CD4-positive, alpha-beta T cell treated with Interleukin-4 for 4 hours (primary cell): ENCODE results near the gene PRKCB.
A peak's percentile ranks its signal among the peaks of the same experiment; 100 is the strongest.

ENCODE experiments used
- DNase-seq: peaks from one replicate; pipeline ENCODE4 v3.0.0-alpha.2; 2020

Gene PRKCB

DNA sequence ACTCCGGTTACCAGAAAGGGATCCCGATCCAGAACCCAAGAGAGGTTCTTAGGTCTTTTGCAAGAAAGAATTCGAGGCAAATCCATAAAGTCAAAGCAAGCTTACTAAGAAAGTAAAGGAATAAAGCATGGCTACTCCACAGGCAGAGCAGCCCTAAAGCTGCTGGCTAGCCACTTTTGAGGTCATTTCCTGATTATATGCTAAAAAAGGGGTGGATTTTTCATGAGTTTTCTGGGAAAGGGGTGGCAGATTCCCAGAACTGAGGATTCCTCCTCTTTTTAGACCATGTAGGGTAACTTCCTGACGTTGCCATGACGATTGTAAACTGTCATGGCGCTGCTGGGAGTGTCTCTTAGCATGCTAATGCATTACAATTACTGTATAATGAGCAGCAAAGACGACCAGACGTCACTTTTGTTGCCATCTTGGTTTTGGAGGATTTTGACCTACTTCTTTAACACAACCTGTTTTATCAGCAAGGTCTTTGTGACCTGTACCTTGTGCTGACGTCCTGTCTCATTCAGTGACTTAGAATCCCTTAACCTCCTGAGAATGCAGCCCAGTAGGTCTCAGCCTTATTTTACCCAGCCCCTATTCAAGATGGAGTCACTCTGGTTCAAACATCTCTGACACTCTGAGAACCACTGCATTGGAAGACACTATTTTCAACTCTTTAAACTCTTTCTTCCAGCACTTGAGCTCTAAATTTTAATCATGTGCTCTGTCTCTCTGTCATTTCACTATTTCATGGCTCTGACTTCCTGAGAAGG, 216.7 kb downstream of the PRKCB start:
- no peak for DNase-seq

DNA sequence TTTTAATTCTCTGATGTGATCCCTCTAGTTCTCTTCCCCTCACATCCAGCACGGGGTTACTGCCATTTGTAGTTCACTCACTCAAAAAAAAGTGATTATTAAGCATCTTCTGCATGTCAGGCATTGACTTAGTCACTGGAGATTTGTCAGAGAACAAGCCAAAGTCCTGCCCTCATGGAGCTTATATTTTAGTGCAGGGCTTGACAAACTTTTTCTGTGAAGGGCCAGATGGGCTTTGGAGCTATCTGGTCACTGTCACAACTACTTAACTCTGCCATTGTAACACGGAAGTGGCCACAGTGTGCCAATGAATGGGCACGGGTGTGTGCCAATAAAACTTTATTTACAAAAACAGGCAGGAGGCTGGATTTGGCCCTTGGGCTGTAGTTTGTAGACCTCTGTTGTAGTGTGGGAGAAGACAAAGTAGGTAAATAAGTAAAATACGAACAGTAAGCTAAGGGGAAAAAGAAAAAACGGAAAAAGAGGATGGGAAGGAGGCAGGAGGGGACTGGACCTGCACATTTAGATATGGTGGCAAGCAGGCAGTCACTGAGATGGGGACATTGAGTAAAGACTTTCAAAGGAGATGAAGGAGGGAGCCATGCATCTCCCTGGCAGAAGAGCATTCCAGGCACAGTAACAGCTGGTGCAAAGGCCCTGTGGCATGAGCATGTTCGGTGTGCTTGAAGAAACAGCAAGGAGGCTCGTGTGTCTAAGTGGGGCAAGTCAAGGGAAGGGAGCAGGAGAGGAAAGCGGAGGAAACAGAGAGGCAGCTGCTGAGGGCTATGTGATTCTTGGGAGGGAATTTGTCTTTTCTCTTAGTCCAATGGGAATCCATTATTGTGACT, 217.5 kb downstream of the PRKCB start:
- no peak for DNase-seq

DNA sequence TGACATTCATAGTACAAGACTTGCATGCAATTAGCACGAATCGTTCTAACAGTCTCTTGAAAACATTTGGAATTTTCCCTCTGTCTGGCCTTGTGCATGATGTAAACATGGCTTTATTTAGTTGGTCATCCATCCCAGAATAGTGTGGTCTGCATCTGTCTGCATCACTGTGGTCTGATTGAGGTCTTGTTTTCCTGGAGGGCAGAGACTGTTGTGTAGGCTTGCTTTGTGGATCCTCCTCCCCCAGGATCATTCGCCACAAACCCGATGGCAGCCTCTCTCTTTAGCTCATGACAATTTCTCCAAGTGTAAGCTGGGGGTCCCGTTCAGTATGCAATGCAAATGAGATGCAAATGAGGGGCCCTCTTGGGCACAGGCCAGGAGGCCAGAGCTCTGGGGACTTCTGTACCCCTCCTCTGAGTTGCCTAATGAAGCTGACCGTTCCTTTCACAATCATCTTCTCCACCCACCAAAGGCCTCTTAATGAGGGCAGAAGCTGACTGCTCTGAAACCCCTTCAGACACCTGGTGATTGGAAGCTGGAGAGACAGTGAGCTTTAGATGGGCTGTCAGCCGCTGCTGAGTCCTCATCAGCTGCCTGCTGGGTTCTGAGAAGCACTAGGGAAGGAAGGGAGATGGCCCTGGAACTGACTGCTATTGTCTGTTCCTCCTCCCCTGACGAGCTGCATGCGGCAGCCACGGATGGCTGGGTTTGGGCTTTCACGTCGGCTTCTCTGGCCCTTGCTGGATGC, 219.1 kb downstream of the PRKCB start:
- DNase-seq = no peak

DNA sequence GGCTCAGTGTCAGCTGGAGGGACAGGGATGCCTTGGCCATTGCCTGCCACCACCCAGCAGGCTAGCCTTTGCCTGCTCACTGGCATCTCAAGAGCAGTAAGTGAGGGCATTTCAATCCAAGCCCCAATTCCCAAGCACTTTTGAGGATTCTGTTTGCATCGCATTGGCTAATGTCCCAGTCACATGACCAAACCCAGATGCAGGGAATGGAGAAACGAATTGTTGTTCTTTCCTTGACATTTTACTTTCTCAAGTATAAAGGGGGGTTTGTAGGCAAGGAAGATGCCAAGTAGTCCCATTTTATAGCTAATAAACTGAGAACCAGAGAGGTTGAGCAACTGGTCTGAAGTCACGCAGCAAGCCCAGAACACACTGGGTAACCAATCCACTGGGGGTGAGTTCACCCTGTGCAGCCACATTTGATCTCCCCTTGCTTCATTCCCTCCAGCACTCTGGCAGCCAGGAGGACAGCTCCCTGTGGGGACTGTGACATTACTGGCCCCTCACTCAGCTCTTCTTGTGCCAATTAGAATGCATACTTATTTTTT, 226.6 kb downstream of the PRKCB start:
- no peak for DNase-seq

DNA sequence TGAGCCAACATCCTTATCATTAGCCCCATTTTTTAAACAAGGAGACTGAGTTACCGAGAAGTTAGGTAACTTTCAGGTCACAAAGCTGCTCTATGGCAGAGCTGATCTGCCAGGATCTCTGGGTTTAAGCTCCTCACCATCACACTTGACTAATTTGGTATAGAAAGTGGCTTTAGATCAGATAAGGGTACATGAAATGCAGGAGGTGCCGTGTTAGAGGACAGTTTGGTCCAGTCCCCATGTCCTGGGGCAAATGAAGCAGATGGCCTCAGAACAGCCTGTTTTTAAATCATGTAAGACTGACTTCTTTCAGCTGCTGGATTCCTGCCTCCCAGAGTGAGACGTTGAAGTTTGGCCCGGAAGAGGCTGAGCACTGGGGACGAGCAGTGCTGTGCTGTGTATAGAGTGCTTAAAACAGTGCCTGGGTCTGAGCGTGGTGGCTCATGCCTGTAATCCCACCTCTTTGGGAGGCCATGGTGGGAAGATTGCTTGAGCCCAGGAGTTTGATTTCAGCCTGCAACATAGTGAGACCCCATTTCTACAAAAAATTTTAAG, 233.3 kb downstream of the PRKCB start:
- no peak for DNase-seq

DNA sequence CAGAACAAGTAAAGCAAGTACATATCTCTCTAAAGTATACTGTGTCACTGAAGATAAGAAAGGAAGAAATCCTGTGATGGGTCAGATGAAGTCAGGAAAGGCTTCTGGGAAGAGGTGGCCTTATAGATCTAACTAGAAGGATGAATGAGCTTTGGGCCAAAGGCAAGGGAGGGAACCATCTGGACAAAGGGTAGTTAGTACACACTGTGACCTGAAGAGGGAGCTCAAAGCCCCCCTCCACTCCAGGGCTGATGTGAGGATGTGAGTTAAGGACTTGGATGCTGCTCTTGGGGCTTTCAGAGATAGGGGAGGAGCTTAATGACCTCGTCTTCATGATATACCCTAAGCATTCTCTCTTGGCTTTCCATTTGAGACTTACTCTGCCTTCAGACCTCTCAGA, 235.1 kb downstream of the PRKCB start:
- DNase-seq = peak; percentile 25

GRCh38 chr16:24071666-24072360, 236.0 kb downstream of the PRKCB start:
- no peak for DNase-seq

GRCh38 chr16:24073321-24073720, 237.5 kb downstream of the PRKCB start:
- DNase-seq = no peak

DNA sequence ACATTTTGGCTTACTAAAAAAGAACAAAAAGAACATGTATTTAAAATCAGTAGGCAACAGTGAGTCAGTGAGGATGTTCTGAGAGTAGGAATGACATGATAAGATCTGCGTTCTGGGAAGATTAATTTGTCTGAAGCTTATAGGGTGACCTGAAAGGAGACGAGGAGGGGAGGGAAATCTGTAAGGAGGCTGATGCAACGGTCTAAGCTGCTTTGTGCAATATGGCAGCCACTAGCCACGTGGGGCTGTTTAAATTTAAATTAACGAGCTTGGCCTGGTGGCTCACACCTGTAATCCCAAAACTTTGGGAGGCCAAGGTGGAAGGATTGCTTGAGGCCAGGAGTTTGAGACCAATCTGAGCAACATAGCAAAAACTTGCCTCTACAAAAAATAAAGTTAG, 238.8 kb downstream of the PRKCB start:
- no peak for DNase-seq

GRCh38 chr16:24075302-24075701, 239.5 kb downstream of the PRKCB start:
- DNase-seq = no peak

GRCh38 chr16:24075931-24076716, 240.3 kb downstream of the PRKCB start:
- DNase-seq = peak; percentile 7

DNA sequence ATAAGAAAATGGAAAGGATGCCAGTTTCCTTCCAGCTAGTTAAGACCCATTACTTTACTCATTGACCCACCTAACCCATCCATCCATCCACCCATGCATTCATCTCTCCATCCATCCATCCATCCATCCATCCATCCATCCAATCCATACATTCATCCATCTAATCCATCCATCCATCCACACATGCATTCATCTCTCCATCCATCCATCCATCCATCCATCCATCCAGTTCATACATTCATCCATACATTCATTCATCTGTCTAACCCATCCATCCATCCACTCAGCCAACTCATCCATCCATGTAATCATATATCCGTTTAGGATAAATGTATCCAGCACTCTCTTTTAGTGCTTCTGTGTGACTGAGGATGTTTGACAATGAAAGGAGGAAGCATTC, 241.5 kb downstream of the PRKCB start:
- DNase-seq = no peak

DNA sequence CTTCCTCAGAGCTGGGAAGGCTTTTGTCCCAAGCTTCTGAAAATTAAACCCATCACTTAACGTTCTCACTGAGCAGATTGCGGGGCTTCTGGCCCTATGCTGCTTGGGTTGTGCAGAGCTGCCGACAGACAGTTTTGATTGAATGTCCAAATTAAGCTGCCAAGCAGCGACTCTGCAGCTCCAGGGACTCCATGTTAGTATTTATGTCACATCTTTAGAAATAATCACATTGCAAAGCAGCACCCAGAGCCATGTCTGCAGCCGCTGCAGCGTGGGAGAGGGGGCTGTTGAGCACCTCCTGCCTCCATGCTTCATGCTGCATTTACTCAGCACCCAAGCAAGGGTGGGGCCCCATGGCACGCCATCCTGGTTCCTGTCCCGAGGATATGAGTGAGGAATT, 242.2 kb downstream of the PRKCB start:
- no peak for DNase-seq

- DNase-seq = no peak
These were observed 249.9 kb downstream of the PRKCB start for GRCh38 chr16:24085666-24086065.

DNA sequence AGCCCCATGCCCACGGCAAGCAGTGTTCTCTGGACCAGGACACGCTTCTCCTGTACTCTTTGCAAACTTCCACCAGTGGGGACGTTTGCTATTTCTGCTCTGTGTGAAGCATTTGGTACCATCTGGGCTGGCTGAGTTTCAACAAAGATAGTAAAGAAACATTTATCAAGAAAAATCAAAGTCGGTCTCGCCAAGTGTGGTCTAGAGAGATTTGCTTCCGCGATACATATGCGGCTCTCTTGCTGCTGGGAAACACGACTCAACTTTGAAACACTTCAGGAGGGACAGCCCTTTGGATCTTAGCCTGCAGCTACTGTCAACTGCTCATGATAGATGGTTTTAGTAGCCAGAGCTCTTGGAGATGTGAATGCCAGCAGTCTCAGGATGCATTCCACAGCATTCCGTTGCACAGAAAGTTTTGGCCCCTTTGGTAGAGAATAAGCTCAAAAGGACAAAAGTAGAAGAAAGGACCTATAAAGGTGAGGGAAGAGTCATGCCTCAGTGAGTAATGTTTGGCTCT, 252.2 kb downstream of the PRKCB start:
- no peak for DNase-seq

DNA sequence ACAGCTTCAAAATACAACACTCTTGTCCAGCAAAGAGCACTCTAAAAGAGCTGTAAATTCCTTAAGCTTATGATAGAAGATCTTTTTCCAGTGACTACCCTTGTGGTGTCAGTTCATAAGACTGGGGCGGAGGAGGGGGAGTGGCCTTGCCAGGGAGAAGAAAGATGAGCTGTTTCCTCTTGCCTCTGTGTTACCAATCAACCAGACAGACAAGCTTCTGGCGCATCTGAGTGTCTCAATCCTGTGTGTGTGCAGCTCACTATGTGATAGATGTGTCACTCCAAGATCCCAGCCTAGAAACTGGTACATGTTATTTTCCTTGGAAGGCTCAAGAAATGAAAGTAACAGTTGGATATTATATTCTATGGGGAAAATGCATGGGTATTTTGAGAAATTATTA, 253.0 kb downstream of the PRKCB start:
- DNase-seq = no peak

DNA sequence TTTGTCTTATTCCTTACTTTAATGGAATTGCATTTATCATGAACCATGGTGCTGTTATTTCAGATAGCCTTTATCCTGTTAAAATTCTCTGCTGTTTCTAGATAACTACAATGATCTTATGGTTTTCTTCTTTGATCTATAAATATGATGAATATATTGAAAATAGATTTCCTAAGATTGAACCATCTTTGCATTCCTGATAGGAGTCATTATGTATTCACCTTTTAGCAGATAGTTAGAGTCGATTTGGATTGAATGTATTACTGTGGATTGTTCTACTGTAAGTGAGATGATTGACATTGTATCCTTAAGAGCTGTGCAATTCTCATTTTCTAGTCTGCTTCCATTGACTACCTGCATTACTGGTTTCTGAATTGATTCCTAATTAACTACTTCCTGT, 255.3 kb downstream of the PRKCB start:
- no peak for DNase-seq

DNA sequence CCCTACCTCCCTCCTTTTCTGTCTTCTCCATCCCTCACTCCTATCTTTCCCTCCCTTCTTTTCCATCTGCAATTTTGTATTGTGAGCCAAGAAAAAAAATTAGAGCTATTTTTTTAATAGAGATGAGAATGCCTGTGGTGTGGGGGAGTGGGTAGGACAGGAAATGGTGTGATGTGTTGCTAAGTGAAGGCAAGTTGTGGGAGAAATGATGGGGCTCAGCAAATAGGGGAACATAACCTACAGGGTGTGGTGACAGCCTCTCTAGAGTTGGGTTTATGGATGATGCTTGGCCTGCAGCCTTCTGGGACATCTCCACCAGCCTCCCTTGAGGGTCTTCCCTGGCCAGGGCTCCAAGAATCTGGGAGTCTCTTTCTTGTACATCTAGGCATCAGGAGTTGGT, 257.3 kb downstream of the PRKCB start:
- DNase-seq = no peak

GRCh38 chr16:24094660-24095059, 258.9 kb downstream of the PRKCB start:
- no peak for DNase-seq

DNA sequence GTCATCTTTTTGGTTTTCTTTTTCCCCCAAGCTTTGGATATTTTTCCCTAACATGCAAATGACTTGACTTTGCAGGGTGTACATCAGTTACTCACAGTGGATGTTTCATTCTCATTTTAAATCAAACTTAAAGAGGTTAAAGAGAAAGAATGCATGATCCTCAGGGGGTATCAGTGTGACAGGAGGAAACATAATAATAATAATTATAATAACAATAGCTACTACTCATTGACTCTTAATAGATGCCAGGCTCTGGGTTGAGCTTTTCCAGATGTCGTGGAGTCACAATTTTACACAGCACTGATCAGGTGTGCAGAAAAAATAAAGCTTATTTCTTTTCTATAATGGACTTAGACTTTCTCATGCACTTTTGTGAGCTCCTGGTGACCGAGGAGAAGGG, 263.1 kb downstream of the PRKCB start:
- DNase-seq = no peak

DNA sequence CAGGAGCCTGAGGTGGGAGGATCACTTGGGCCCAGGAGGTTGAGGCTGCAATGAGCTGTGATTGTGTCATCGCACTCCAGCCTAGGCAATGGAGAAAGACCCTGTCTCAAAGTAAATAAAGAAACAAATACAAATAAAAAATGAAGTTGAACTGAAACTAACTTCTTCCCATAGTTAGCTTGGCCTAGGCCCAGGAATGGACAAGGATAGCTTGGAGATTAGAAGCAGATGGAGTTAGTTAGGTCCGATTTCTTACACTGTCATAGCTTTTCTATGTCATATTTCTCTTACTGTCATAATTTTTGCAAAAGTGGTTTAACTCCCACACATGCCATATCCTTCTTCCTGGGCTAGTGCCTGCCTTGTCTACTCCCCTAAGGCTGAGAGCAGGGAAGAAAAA, 265.6 kb downstream of the PRKCB start:
- no peak for DNase-seq
